A549 (cell line): ENCODE measurements around the gene GALNT18. TPM values are rescaled to one million over a fixed set of nuclear protein-coding genes. Genes with fewer than 3 reads are reported as not detected.

Experiments used
- ATAC-seq, 2 experiments: fragments of 200-7000 bp in 1 of 2; fragments of >200 bp in 1 of 2; cut with Nextera tagmentation in 1 of 2; cut with Tn5 transposase in 1 of 2; 3 replicates each; pipeline versions ENCODE4 v1.8.0 to v1.9.1; 2018 to 2020; ENCODE audit warnings: mild to moderate bottlenecking in 1 of 2, moderate library complexity in 1 of 2
- CTCF ChIA-PET: fragments of 300-600 bp; sonication (Branson Sonifier 250); formaldehyde crosslinking; extraction: SDS; loops from one replicate; lab custom pipeline; 2021; ENCODE audit warnings: antibody characterized with exemption, inconsistent platforms; lab: Yijun Ruan, JAX
- POLR2A ChIA-PET: fragments of 350-600 bp; formaldehyde crosslinking; extraction: SDS; loops from one replicate; lab custom pipeline; 2021; ENCODE audit warnings: antibody characterized with exemption, inconsistent platforms; lab: Yijun Ruan, JAX
- DNase-seq, 2 experiments: peaks; one replicate each; pipeline versions ENCODE4 v3.0.0 to v3.0.0-alpha.2; 2011 to 2016; ENCODE audit warnings: low read depth in 1 of 2, low spot score in 1 of 2
- FAIRE-seq: peaks from 2 replicates; lab custom pipeline; 2011; peaks lifted over from hg19 to GRCh38; lab: Jason Lieb, UNC
- H3K27ac ChIP-seq, 2 experiments: fragments of >200 bp; sonication (Bioruptor Twin); formaldehyde crosslinking; 3 replicates each; pipeline ENCODE4 v1.5.1; 2016 to 2017
- H3K4me1 ChIP-seq: fragments of >200 bp; sonication (Bioruptor Twin); formaldehyde crosslinking; 3 replicates; pipeline ENCODE4 v1.6.1; 2016
- H3K4me2 ChIP-seq: fragments of >200 bp; sonication (Bioruptor Twin); formaldehyde crosslinking; 3 replicates; pipeline ENCODE4 v1.6.1; 2016
- H3K4me3 ChIP-seq: fragments of >200 bp; sonication (Bioruptor Twin); formaldehyde crosslinking; 3 replicates; pipeline ENCODE4 v1.5.1; 2016
- H3K9me3 ChIP-seq: fragments of >200 bp; sonication (Bioruptor Twin); formaldehyde crosslinking; 3 replicates; pipeline ENCODE4 v1.6.1; 2016
- BHLHE40 ChIP-seq: IDR thresholded peaks from 2 replicates; pipeline ENCODE4 v1.6.1; 2012; ENCODE audit warnings: low read depth, low read length, inconsistent platforms
- CBX2 ChIP-seq: fragments of 200-600 bp; sonication (generic); IDR thresholded peaks from 2 replicates; pipeline ENCODE4 v1.6.1; 2016; ENCODE audit warnings: low read depth, mild to moderate bottlenecking, borderline replicate concordance
- CTCF ChIP-seq: fragments of >200 bp; sonication (Bioruptor Twin); formaldehyde crosslinking; IDR thresholded peaks from 3 replicates; pipeline ENCODE4 v1.5.1; 2016
- ELK1 ChIP-seq: fragments of 150-350 bp; IDR thresholded peaks from 2 replicates; pipeline ENCODE4 v1.6.1; 2014; ENCODE audit warnings: low read depth, mild to moderate bottlenecking, low read length
- FOSB ChIP-seq: fragments of 250-450 bp; sonication (Bioruptor Pico); IDR thresholded peaks from 2 replicates; pipeline ENCODE4 v1.5.0; 2020; ENCODE audit warnings: mild to moderate bottlenecking, moderate library complexity
- FOXS1 ChIP-seq: fragments of 250-450 bp; sonication (Bioruptor Pico); IDR thresholded peaks from 2 replicates; pipeline ENCODE4 v1.5.0; 2020; ENCODE audit warnings: mild to moderate bottlenecking, moderate library complexity
- HDAC2 ChIP-seq: fragments of 200-600 bp; sonication (generic); IDR thresholded peaks from 2 replicates; pipeline ENCODE4 v1.6.1; 2016
- HES2 ChIP-seq: fragments of >200 bp; sonication (Bioruptor Twin); formaldehyde crosslinking; IDR thresholded peaks from 2 replicates; pipeline ENCODE4 v1.6.1; 2016
- HEYL ChIP-seq: fragments of 250-450 bp; sonication (Bioruptor Pico); IDR thresholded peaks from 2 replicates; pipeline ENCODE4 v1.8.0; 2021; ENCODE audit warnings: mild to moderate bottlenecking, moderate library complexity
- HMGXB4 ChIP-seq: fragments of 250-450 bp; sonication (Bioruptor Pico); IDR thresholded peaks from 2 replicates; pipeline ENCODE4 v1.5.0; 2021; ENCODE audit warnings: mild to moderate bottlenecking, moderate library complexity, borderline replicate concordance
- HOXB13 ChIP-seq: fragments of 250-450 bp; sonication (Bioruptor Pico); IDR thresholded peaks from 2 replicates; pipeline ENCODE4 v1.5.0; 2020; ENCODE audit warnings: low read depth, mild to moderate bottlenecking, moderate library complexity
- KDM1A ChIP-seq: fragments of 200-600 bp; sonication (generic); IDR thresholded peaks from 2 replicates; pipeline ENCODE4 v1.6.1; 2016; ENCODE audit warnings: low read depth, mild to moderate bottlenecking
- KDM5A ChIP-seq: fragments of 200-600 bp; sonication (generic); IDR thresholded peaks from 2 replicates; pipeline ENCODE4 v1.6.1; 2016; ENCODE audit warnings: antibody characterized with exemption, mild to moderate bottlenecking
- MAZ ChIP-seq: fragments of 150-350 bp; IDR thresholded peaks from 2 replicates; pipeline ENCODE4 v1.6.1; 2014; ENCODE audit warnings: antibody characterized with exemption, low read depth, low read length, borderline replicate concordance
- MYC ChIP-seq: IDR thresholded peaks from 2 replicates; pipeline ENCODE4 v1.6.1; 2012; ENCODE audit warnings: mild to moderate bottlenecking, inconsistent platforms, low read length, improper control_type of control experiment, borderline replicate concordance
- NPAS2 ChIP-seq: fragments of 250-450 bp; sonication (Bioruptor Pico); IDR thresholded peaks from 2 replicates; pipeline ENCODE4 v1.8.0; 2022; ENCODE audit warnings: mild to moderate bottlenecking, moderate library complexity, borderline replicate concordance
- POLR2A ChIP-seq: IDR thresholded peaks from 2 replicates; pipeline ENCODE4 v1.6.1; 2012; ENCODE audit warnings: mild to moderate bottlenecking, low read length
- RAD21 ChIP-seq, 2 experiments: fragments of >200 bp in 1 of 2; sonication (Bioruptor Twin) in 1 of 2; formaldehyde crosslinking in 1 of 2; IDR thresholded peaks in 1 of 2; conservative IDR thresholded peaks in 1 of 2; 2 replicates in 1 of 2; 3 replicates in 1 of 2; pipeline ENCODE4 v1.6.1; 2012 to 2018; ENCODE audit warnings: inconsistent platforms in 1 of 2
- RCOR1 ChIP-seq: fragments of 150-350 bp; IDR thresholded peaks from 2 replicates; pipeline ENCODE4 v1.6.1; 2014; ENCODE audit warnings: antibody characterized with exemption, low read length, low read depth
- REST ChIP-seq: fragments of 200-600 bp; sonication (generic); IDR thresholded peaks from 2 replicates; pipeline ENCODE4 v1.6.1; 2016; ENCODE audit warnings: antibody characterized with exemption, mild to moderate bottlenecking, moderate library complexity
- SMC3 ChIP-seq: fragments of >200 bp; sonication (Bioruptor Twin); formaldehyde crosslinking; IDR thresholded peaks from 3 replicates; pipeline ENCODE4 v1.6.1; 2018; ENCODE audit warnings: inconsistent platforms
- SREBF2 ChIP-seq: fragments of 450-650 bp; IDR thresholded peaks from 2 replicates; pipeline ENCODE4 v1.6.1; 2014; ENCODE audit warnings: mild to moderate bottlenecking, moderate library complexity
- TP53 ChIP-seq: fragments of 250-450 bp; sonication (Bioruptor Pico); IDR thresholded peaks from 2 replicates; pipeline ENCODE4 v1.5.0; 2021; ENCODE audit warnings: mild to moderate bottlenecking, moderate library complexity
- ZNF302 ChIP-seq: fragments of 250-450 bp; sonication (Bioruptor Pico); IDR thresholded peaks from 2 replicates; pipeline ENCODE4 v1.9.0; 2021; ENCODE audit warnings: inconsistent platforms, mild to moderate bottlenecking, moderate library complexity
- WGBS: methylation state at CpG from one replicate; pipeline ENCODE4 v1.1.6; 2017; ENCODE audit errors: missing lambda C conversion rate; 5-methylcytosine and 5-hydroxymethylcytosine counted together
- polyA plus RNA-seq, 4 experiments: library from polyadenylated mRNA; depleted of rRNA in 3 of 4; stranded (reverse); fragments of >200 nt; fragmentation: RNase III in 1 of 4; extraction: RNeasy Plus Mini Kit Qiagen cat#74134 plus additional on column Dnase treatment in 1 of 4; gene quantifications; 2 replicates in 3 of 4; 3 replicates in 1 of 4; pipeline ENCODE4 v1.2.3, GENCODE V29; 2011 to 2017

Gene GALNT18
- polyA plus RNA-seq, 2 of the 4 experiments (the other 2 are of a cell fraction) = 6.7 to 16.1 TPM

GRCh38 chr11:11458485-11458884 is 163.3 kb downstream of the GALNT18 start:
- WGBS = 89% methylated on average over 7 of the region's 9 CpGs
- no peak overlapping the region for H3K4me2 ChIP-seq
- CTCF ChIA-PET = no interaction called here
- H3K4me1 ChIP-seq = peaks cover 11% of the 10 kb centered on the region; the same call in 2 of the 3 replicates
- DNase-seq (no peak), FAIRE-seq (no peak), ATAC-seq (no peak)
- H3K9me3 ChIP-seq = no peaks in the 10 kb centered on the region
- no peak overlapping the region for H3K27ac ChIP-seq
- no peak overlapping the region for H3K4me3 ChIP-seq
- POLR2A ChIA-PET = no interaction called here
- TF ChIP-seq MAZ (no peak), CTCF (no peak), SREBF2 (no peak), HOXB13 (CRISPR knock-in tag) (no peak)

GRCh38 chr11:11458001-11458400 is 163.8 kb downstream of the GALNT18 start:
- Histone ChIP-seq H3K4me3 (no peak overlapping the region), H3K9me3 (no peaks in the 10 kb centered on the region), H3K4me2 (no peak overlapping the region)
- ATAC-seq (no peak), FAIRE-seq (no peak)
- CTCF ChIA-PET = no interaction called here
- 74% methylated on average over 5 of the region's 5 CpGs for WGBS
- TF ChIP-seq MAZ (no peak), SMC3 (no peak), ZNF302 (CRISPR knock-in tag) (no peak), KDM1A (no peak), CBX2 (no peak), BHLHE40 (no peak), HMGXB4 (CRISPR knock-in tag) (no peak), FOXS1 (CRISPR knock-in tag) (no peak), RCOR1 (no peak), POLR2A (no peak), NPAS2 (CRISPR knock-in tag) (no peak), MYC (no peak), FOSB (CRISPR knock-in tag) (no peak)
- TF ChIP-seq, all 56 proteins: peak for 0
- DNase-seq = no peak
- Histone ChIP-seq H3K4me1 (peaks cover 11% of the 10 kb centered on the region; the same call in 2 of the 3 replicates), H3K27ac (no peak overlapping the region)
- POLR2A ChIA-PET = no interaction called here

- ChIA-PET POLR2A (no interaction called here), CTCF (interaction anchor here (1.1 kb wide), 1 partner anchor 10 kb away, joined by 3 read pairs; no protein-coding TSS in a partner anchor)
- Histone ChIP-seq H3K9me3 (no peaks in the 10 kb centered on the region), H3K27ac (no peak overlapping the region), H3K4me2 (no peak overlapping the region), H3K4me1 (peaks cover 18% of the 10 kb centered on the region), H3K4me3 (no peak overlapping the region)
- DNase-seq = no peak
- WGBS = 77% methylated on average over 3 of the region's 3 CpGs
- FAIRE-seq = no peak
- no peak for TF ChIP-seq HDAC2
- no peak for TF ChIP-seq HEYL
- no peak for TF ChIP-seq POLR2A
- TF ChIP-seq MYC = no peak
- no peak for TF ChIP-seq HES2
- no peak for TF ChIP-seq KDM5A
- no peak for TF ChIP-seq TP53
- no peak for TF ChIP-seq NPAS2 (CRISPR knock-in tag)
- TF ChIP-seq SREBF2 = no peak
- no peak for TF ChIP-seq REST
- TF ChIP-seq RAD21 (conservative IDR thresholded peaks at IDR 0.05 in 1 of 2, IDR thresholded peaks at IDR 0.05 in 1 of 2) = no peak
- no peak for TF ChIP-seq HOXB13 (CRISPR knock-in tag)
- TF ChIP-seq ELK1 = no peak
- no peak for ATAC-seq
These were observed 164.9 kb downstream of the GALNT18 start for GRCh38 chr11:11456866-11457265.
